ENCODE results near the gene TBC1D19. TPM values are rescaled to one million over a fixed set of nuclear protein-coding genes. Genes with fewer than 3 reads are reported as not detected.

Gene TBC1D19
- total RNA-seq, 1 experiment from 2014 or later, result 19.1 TPM

DNA sequence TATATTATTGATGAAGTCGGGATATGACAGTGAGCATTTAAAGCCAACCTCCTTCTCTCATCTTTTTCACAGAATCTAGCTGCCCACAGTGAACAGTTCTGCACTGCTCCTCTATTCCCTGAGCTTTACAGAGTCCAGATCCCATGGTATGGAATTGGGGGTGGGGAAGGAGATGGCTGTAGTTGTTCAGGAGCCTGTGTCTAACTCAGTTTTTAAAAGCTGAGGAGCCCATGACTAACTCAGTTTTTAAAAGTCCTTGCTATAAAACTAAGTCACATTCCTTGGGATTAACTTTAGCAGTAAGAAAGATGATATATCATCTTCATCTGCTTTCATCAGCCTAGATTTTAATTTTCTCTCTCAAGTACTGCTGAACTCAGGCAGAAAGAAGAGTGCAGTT is 180.3 kb downstream of the TBC1D19 start:
- ChIA-PET POLR2A (no interaction called here), CTCF (no interaction called here)
- no peaks in the 10 kb centered on the region for H3K4me1 Mint-ChIP-seq (ENCODE audit: low read depth, unreplicated experiment)
- Histone ChIP-seq H3K4me1 (0 out of 2 replicates have a peak, but pooled peaks cover 4% of the 10 kb centered on the region), H3K27me3 (replicated peaks; ENCODE audit: control insufficient read depth, insufficient read depth, low read length) (no peaks in the 10 kb centered on the region), H3K36me3 (ENCODE audit: control insufficient read depth, insufficient read depth, low read length) (no peaks in the 10 kb centered on the region), H3K9me3 (no peaks in the 10 kb centered on the region), H3K4me3 (ENCODE audit: low read depth, low read length) (no peak overlapping the region)
- H3K36me3 Mint-ChIP-seq (ENCODE audit: insufficient read depth, unreplicated experiment), result no peaks in the 10 kb centered on the region
- TF ChIP-seq, protein P1, sequence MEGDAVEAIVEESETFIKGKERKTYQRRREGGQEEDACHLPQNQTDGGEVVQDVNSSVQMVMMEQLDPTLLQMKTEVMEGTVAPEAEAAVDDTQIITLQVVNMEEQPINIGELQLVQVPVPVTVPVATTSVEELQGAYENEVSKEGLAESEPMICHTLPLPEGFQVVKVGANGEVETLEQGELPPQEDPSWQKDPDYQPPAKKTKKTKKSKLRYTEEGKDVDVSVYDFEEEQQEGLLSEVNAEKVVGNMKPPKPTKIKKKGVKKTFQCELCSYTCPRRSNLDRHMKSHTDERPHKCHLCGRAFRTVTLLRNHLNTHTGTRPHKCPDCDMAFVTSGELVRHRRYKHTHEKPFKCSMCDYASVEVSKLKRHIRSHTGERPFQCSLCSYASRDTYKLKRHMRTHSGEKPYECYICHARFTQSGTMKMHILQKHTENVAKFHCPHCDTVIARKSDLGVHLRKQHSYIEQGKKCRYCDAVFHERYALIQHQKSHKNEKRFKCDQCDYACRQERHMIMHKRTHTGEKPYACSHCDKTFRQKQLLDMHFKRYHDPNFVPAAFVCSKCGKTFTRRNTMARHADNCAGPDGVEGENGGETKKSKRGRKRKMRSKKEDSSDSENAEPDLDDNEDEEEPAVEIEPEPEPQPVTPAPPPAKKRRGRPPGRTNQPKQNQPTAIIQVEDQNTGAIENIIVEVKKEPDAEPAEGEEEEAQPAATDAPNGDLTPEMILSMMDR (IDR thresholded peaks at IDR 0.05; ENCODE audit: insufficient read depth in 1 of 2, low read depth in 1 of 2, low read length in 1 of 2, severe bottlenecking in 1 of 2, unreplicated experiment in 1 of 2), result no peak
- H3K4me3 Mint-ChIP-seq (ENCODE audit: unreplicated experiment), result no peak overlapping the region
- H3K27me3 Mint-ChIP-seq (ENCODE audit: insufficient read depth, unreplicated experiment), result no peaks in the 10 kb centered on the region
- H3K9me3 Mint-ChIP-seq (ENCODE audit: unreplicated experiment), result no peaks in the 10 kb centered on the region
- no peak overlapping the region for H3K27ac Mint-ChIP-seq (ENCODE audit: unreplicated experiment)
- DNase-seq, result no peak
- BruUV-seq (replicated peaks), result no TSS peak
- intact Hi-C loops (cut with micrococcal nuclease; ENCODE audit: unreplicated experiment), result no loop called here

DNA sequence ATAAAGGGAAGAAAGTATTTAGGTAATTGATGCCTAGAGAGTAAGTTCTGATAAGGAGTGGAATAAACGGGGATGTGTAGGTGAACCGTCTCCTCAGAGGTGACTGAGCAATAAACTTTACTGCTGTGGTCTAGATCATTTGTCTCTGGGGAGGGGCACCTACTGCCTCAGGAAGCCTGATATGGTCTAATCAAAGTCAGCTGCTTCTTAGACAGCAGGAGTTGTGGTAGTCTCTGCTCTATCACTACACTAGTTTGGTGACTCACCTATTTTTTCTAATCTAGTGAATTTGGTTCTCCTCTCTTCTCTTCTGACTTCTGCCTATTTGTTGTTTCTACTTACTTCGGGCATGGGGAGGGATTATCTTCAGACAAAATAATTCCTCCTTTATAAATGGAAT is 181.6 kb downstream of the TBC1D19 start:
- Histone ChIP-seq H3K4me3 (ENCODE audit: low read depth, low read length) (no peak overlapping the region), H3K4me1 (0 out of 2 replicates have a peak, but pooled peaks cover 4% of the 10 kb centered on the region), H3K36me3 (ENCODE audit: control insufficient read depth, insufficient read depth, low read length) (no peaks in the 10 kb centered on the region), H3K27me3 (replicated peaks; ENCODE audit: control insufficient read depth, insufficient read depth, low read length) (no peaks in the 10 kb centered on the region), H3K9me3 (no peaks in the 10 kb centered on the region)
- H3K9me3 Mint-ChIP-seq (ENCODE audit: unreplicated experiment), result no peaks in the 10 kb centered on the region
- DNase-seq, result no peak
- BruUV-seq (replicated peaks), result no TSS peak
- TF ChIP-seq, protein P1 (IDR thresholded peaks at IDR 0.05; ENCODE audit: insufficient read depth in 1 of 2, low read depth in 1 of 2, low read length in 1 of 2, severe bottlenecking in 1 of 2, unreplicated experiment in 1 of 2), result no peak
- ChIA-PET CTCF (no interaction called here), POLR2A (no interaction called here)
- no peak overlapping the region for H3K4me3 Mint-ChIP-seq (ENCODE audit: unreplicated experiment)
- H3K27ac Mint-ChIP-seq (ENCODE audit: unreplicated experiment), result no peak overlapping the region
- H3K4me1 Mint-ChIP-seq (ENCODE audit: low read depth, unreplicated experiment), result no peaks in the 10 kb centered on the region
- peaks cover 7% of the 10 kb centered on the region for H3K36me3 Mint-ChIP-seq (ENCODE audit: insufficient read depth, unreplicated experiment)
- intact Hi-C loops (cut with micrococcal nuclease; ENCODE audit: unreplicated experiment), result no loop called here
- no peaks in the 10 kb centered on the region for H3K27me3 Mint-ChIP-seq (ENCODE audit: insufficient read depth, unreplicated experiment)

DNA sequence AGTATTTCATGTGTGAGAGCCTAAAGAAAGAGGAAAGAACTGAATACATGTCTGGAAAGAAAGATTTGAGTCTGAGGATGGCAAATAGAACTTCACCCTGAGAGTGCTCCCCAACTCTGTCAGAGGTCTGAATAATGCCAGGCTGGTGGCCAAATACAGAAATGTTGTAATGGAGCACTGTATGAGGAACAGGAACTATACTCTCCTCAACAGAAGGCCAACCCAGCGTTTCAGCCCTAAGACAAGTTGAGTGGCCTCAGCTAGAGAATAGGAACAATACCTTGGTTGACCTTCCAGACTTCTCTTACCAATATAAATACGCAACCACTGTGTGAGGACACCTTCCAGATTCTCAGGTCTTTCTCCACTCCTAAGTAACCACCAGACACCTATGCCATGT is 182.3 kb downstream of the TBC1D19 start:
- no peak overlapping the region for H3K27ac Mint-ChIP-seq (ENCODE audit: unreplicated experiment)
- POLR2A ChIA-PET, result no interaction called here
- H3K36me3 ChIP-seq (ENCODE audit: control insufficient read depth, insufficient read depth, low read length), result no peaks in the 10 kb centered on the region
- H3K4me3 Mint-ChIP-seq (ENCODE audit: unreplicated experiment), result no peak overlapping the region
- CTCF ChIA-PET, result no interaction called here
- intact Hi-C loops (cut with micrococcal nuclease; ENCODE audit: unreplicated experiment), result no loop called here
- TF ChIP-seq, protein P1 (IDR thresholded peaks at IDR 0.05; ENCODE audit: insufficient read depth in 1 of 2, low read depth in 1 of 2, low read length in 1 of 2, severe bottlenecking in 1 of 2, unreplicated experiment in 1 of 2), result no peak
- BruUV-seq (replicated peaks), result no TSS peak
- no peaks in the 10 kb centered on the region for H3K9me3 Mint-ChIP-seq (ENCODE audit: unreplicated experiment)
- H3K9me3 ChIP-seq, result no peaks in the 10 kb centered on the region
- H3K4me3 ChIP-seq (ENCODE audit: low read depth, low read length), result no peak overlapping the region
- H3K27me3 Mint-ChIP-seq (ENCODE audit: insufficient read depth, unreplicated experiment), result no peaks in the 10 kb centered on the region
- H3K4me1 Mint-ChIP-seq (ENCODE audit: low read depth, unreplicated experiment), result no peaks in the 10 kb centered on the region
- H3K36me3 Mint-ChIP-seq (ENCODE audit: insufficient read depth, unreplicated experiment), result peaks cover 7% of the 10 kb centered on the region
- H3K27me3 ChIP-seq (replicated peaks; ENCODE audit: control insufficient read depth, insufficient read depth, low read length), result no peaks in the 10 kb centered on the region
- 0 out of 2 replicates have a peak, but pooled peaks cover 4% of the 10 kb centered on the region for H3K4me1 ChIP-seq
- DNase-seq, result no peak

All from Caco-2 (cell line).